Measurements from ENCODE around the gene ARHGAP22.

ARHGAP22 gene

GRCh38 chr10:48507494-48507893 lies 97.4 kb downstream of the ARHGAP22 start:
- no peak overlapping the region for H2BK5ac ChIP-seq (ENCODE audit: low read depth, low read length, poor library complexity, severe bottlenecking)
- H3K4me3 ChIP-seq (ENCODE audit: insufficient read depth in 1 of 2, low read depth in 1 of 2, low read length in 2 of 2) = no peak overlapping the region
- H3K9ac ChIP-seq (ENCODE audit: low read length) = no peak overlapping the region
- no peak overlapping the region for H4K91ac ChIP-seq (ENCODE audit: low read length)
- no peak overlapping the region for H4K8ac ChIP-seq (ENCODE audit: low read length)
- H3K79me1 ChIP-seq (replicated peaks; ENCODE audit: low read length, poor library complexity, severe bottlenecking) = peaks cover 27% of the 10 kb centered on the region
- no peak overlapping the region for H2AFZ ChIP-seq (ENCODE audit: low read depth, low read length)
- H3K27me3 ChIP-seq (ENCODE audit: control insufficient read depth in 1 of 2, insufficient read depth in 1 of 2, low read length in 2 of 2) = no peaks in the 10 kb centered on the region
- no peak overlapping the region for H3K23ac ChIP-seq (ENCODE audit: low read length in 2 of 2)
- no peak overlapping the region for H3K18ac ChIP-seq (ENCODE audit: low read depth in 1 of 2, low read length in 2 of 2)
- no peak overlapping the region for H3K14ac ChIP-seq (ENCODE audit: low read length in 2 of 2)
- 75% methylated on average over 3 of the region's 6 CpGs for WGBS
- H3K27ac ChIP-seq (ENCODE audit: low read length, poor library complexity, severe bottlenecking) = no peak overlapping the region
- H3K4me2 ChIP-seq (ENCODE audit: low read length, poor library complexity, severe bottlenecking) = no peak overlapping the region
- no peaks in the 10 kb centered on the region for H3K9me3 ChIP-seq (ENCODE audit: control insufficient read depth, low read length)
- no peak overlapping the region for H2BK120ac ChIP-seq (ENCODE audit: low read depth, low read length)
- no peak overlapping the region for H2AK5ac ChIP-seq (ENCODE audit: low read length, severe bottlenecking)
- H3K4ac ChIP-seq (ENCODE audit: low read depth in 1 of 2, low read length in 2 of 2) = no peak overlapping the region
- DNase-seq = no peak
- H2BK15ac ChIP-seq (ENCODE audit: low read depth, poor library complexity, severe bottlenecking) = no peak overlapping the region
- peaks cover 0 to 67% of the 10 kb centered on the region in 2 experiments for H3K36me3 ChIP-seq (ENCODE audit: control insufficient read depth in 1 of 2, insufficient read depth in 2 of 2, low read depth in 1 of 2, low read length in 2 of 2)
- H2BK12ac ChIP-seq (ENCODE audit: low read length in 2 of 2) = no peak overlapping the region
- peaks cover 14% of the 10 kb centered on the region for H3K4me1 ChIP-seq (ENCODE audit: control insufficient read depth, insufficient read depth, low read depth, low read length)

GRCh38 chr10:48506147-48506917 lies 98.5 kb downstream of the ARHGAP22 start:
- Histone ChIP-seq H2BK15ac (ENCODE audit: low read depth, poor library complexity, severe bottlenecking) (no peak overlapping the region), H3K14ac (ENCODE audit: low read length in 2 of 2) (no peak overlapping the region), H2AFZ (ENCODE audit: low read depth, low read length) (no peak overlapping the region), H3K36me3 (ENCODE audit: control insufficient read depth in 1 of 2, insufficient read depth in 2 of 2, low read depth in 1 of 2, low read length in 2 of 2) (peaks cover 0 to 67% of the 10 kb centered on the region in 2 experiments), H2AK5ac (ENCODE audit: low read length, severe bottlenecking) (no peak overlapping the region), H3K4ac (ENCODE audit: low read depth in 1 of 2, low read length in 2 of 2) (no peak overlapping the region), H2BK12ac (ENCODE audit: low read length in 2 of 2) (no peak overlapping the region), H3K27me3 (ENCODE audit: control insufficient read depth in 1 of 2, insufficient read depth in 1 of 2, low read length in 2 of 2) (no peaks in the 10 kb centered on the region), H3K79me1 (replicated peaks; ENCODE audit: low read length, poor library complexity, severe bottlenecking) (peaks cover 32% of the 10 kb centered on the region), H2BK5ac (ENCODE audit: low read depth, low read length, poor library complexity, severe bottlenecking) (no peak overlapping the region), H4K91ac (ENCODE audit: low read length) (peak overlapping the region; percentile 47), H3K9ac (ENCODE audit: low read length) (no peak overlapping the region), H3K23ac (ENCODE audit: low read length in 2 of 2) (no peak overlapping the region), H3K18ac (ENCODE audit: low read depth in 1 of 2, low read length in 2 of 2) (no peak overlapping the region), H3K9me3 (ENCODE audit: control insufficient read depth, low read length) (no peaks in the 10 kb centered on the region), H3K27ac (ENCODE audit: low read length, poor library complexity, severe bottlenecking) (no peak overlapping the region), H3K4me2 (ENCODE audit: low read length, poor library complexity, severe bottlenecking) (no peak overlapping the region), H4K8ac (ENCODE audit: low read length) (no peak overlapping the region), H3K4me1 (ENCODE audit: control insufficient read depth, insufficient read depth, low read depth, low read length) (peaks cover 9% of the 10 kb centered on the region), H2BK120ac (ENCODE audit: low read depth, low read length) (no peak overlapping the region), H3K4me3 (ENCODE audit: insufficient read depth in 1 of 2, low read depth in 1 of 2, low read length in 2 of 2) (no peak overlapping the region)
- peak; percentile 53 for DNase-seq
- 92% methylated on average over 7 of the region's 8 CpGs for WGBS

GRCh38 chr10:48505394-48506112 lies 99.3 kb downstream of the ARHGAP22 start:
- Histone ChIP-seq H3K9ac (ENCODE audit: low read length) (no peak overlapping the region), H3K27ac (ENCODE audit: low read length, poor library complexity, severe bottlenecking) (no peak overlapping the region), H2AFZ (ENCODE audit: low read depth, low read length) (no peak overlapping the region), H3K27me3 (ENCODE audit: control insufficient read depth in 1 of 2, insufficient read depth in 1 of 2, low read length in 2 of 2) (no peaks in the 10 kb centered on the region), H2AK5ac (ENCODE audit: low read length, severe bottlenecking) (no peak overlapping the region), H3K4ac (ENCODE audit: low read depth in 1 of 2, low read length in 2 of 2) (no peak overlapping the region), H3K14ac (ENCODE audit: low read length in 2 of 2) (no peak overlapping the region), H3K23ac (ENCODE audit: low read length in 2 of 2) (no peak overlapping the region), H4K91ac (ENCODE audit: low read length) (no peak overlapping the region), H2BK12ac (ENCODE audit: low read length in 2 of 2) (no peak overlapping the region), H2BK120ac (ENCODE audit: low read depth, low read length) (no peak overlapping the region), H2BK15ac (ENCODE audit: low read depth, poor library complexity, severe bottlenecking) (peak overlapping the region; percentile 12), H3K79me1 (replicated peaks; ENCODE audit: low read length, poor library complexity, severe bottlenecking) (peaks cover 32% of the 10 kb centered on the region), H2BK5ac (ENCODE audit: low read depth, low read length, poor library complexity, severe bottlenecking) (no peak overlapping the region), H3K18ac (ENCODE audit: low read depth in 1 of 2, low read length in 2 of 2) (no peak overlapping the region), H4K8ac (ENCODE audit: low read length) (no peak overlapping the region), H3K4me3 (ENCODE audit: insufficient read depth in 1 of 2, low read depth in 1 of 2, low read length in 2 of 2) (no peak overlapping the region), H3K9me3 (ENCODE audit: control insufficient read depth, low read length) (no peaks in the 10 kb centered on the region), H3K4me2 (ENCODE audit: low read length, poor library complexity, severe bottlenecking) (no peak overlapping the region), H3K36me3 (ENCODE audit: control insufficient read depth in 1 of 2, insufficient read depth in 2 of 2, low read depth in 1 of 2, low read length in 2 of 2) (peaks cover 0 to 64% of the 10 kb centered on the region in 2 experiments), H3K4me1 (ENCODE audit: control insufficient read depth, insufficient read depth, low read depth, low read length) (peaks cover 7% of the 10 kb centered on the region)
- DNase-seq = no peak
- WGBS = 80% methylated on average over 15 of the region's 15 CpGs

GRCh38 chr10:48504141-48504885 lies 100.6 kb downstream of the ARHGAP22 start:
- 93% methylated on average over 4 of the region's 4 CpGs for WGBS
- H3K14ac ChIP-seq (ENCODE audit: low read length in 2 of 2) = no peak overlapping the region
- no peak overlapping the region for H2BK12ac ChIP-seq (ENCODE audit: low read length in 2 of 2)
- no peak overlapping the region for H3K18ac ChIP-seq (ENCODE audit: low read depth in 1 of 2, low read length in 2 of 2)
- H3K27me3 ChIP-seq (ENCODE audit: control insufficient read depth in 1 of 2, insufficient read depth in 1 of 2, low read length in 2 of 2) = no peaks in the 10 kb centered on the region
- H2BK5ac ChIP-seq (ENCODE audit: low read depth, low read length, poor library complexity, severe bottlenecking) = no peak overlapping the region
- peaks cover 0 to 63% of the 10 kb centered on the region in 2 experiments for H3K36me3 ChIP-seq (ENCODE audit: control insufficient read depth in 1 of 2, insufficient read depth in 2 of 2, low read depth in 1 of 2, low read length in 2 of 2)
- H4K91ac ChIP-seq (ENCODE audit: low read length) = no peak overlapping the region
- H2AK5ac ChIP-seq (ENCODE audit: low read length, severe bottlenecking) = no peak overlapping the region
- H3K9me3 ChIP-seq (ENCODE audit: control insufficient read depth, low read length) = no peaks in the 10 kb centered on the region
- H3K27ac ChIP-seq (ENCODE audit: low read length, poor library complexity, severe bottlenecking) = no peak overlapping the region
- H2BK15ac ChIP-seq (ENCODE audit: low read depth, poor library complexity, severe bottlenecking) = peak overlapping the region; percentile 33
- peak overlapping the region; percentile 26 for H3K9ac ChIP-seq (ENCODE audit: low read length)
- H3K4ac ChIP-seq (ENCODE audit: low read depth in 1 of 2, low read length in 2 of 2) = no peak overlapping the region
- H3K79me1 ChIP-seq (replicated peaks; ENCODE audit: low read length, poor library complexity, severe bottlenecking) = peaks cover 30% of the 10 kb centered on the region
- no peak for DNase-seq
- H2AFZ ChIP-seq (ENCODE audit: low read depth, low read length) = no peak overlapping the region
- H3K4me2 ChIP-seq (ENCODE audit: low read length, poor library complexity, severe bottlenecking) = no peak overlapping the region
- H4K8ac ChIP-seq (ENCODE audit: low read length) = no peak overlapping the region
- peaks cover 7% of the 10 kb centered on the region for H3K4me1 ChIP-seq (ENCODE audit: control insufficient read depth, insufficient read depth, low read depth, low read length)
- no peak overlapping the region for H2BK120ac ChIP-seq (ENCODE audit: low read depth, low read length)
- H3K23ac ChIP-seq (ENCODE audit: low read length in 2 of 2) = no peak overlapping the region
- no peak overlapping the region for H3K4me3 ChIP-seq (ENCODE audit: insufficient read depth in 1 of 2, low read depth in 1 of 2, low read length in 2 of 2)

Measured in mesenchymal stem cell (in vitro differentiated cells and primary cell).